ENCODE measurements around the gene SUV39H1. TPM values are rescaled to one million over a fixed set of nuclear protein-coding genes. Genes with fewer than 3 reads are reported as not detected.

SUV39H1 gene
- total RNA-seq, 1 experiment from 2014 or later = 16.5 TPM

- H3K4me1 Mint-ChIP-seq = no peaks in the 10 kb centered on the region
- CTCF ChIA-PET = no interaction called here
- no peak overlapping the region for H3K4me3 Mint-ChIP-seq
- POLR2A ChIA-PET = no interaction called here
- DNase-seq (ENCODE audit: low spot score) (no peak), ATAC-seq (no peak)
- H3K36me3 Mint-ChIP-seq = no peaks in the 10 kb centered on the region; the same call in 1 of the 2 replicates
- no peaks in the 10 kb centered on the region for H3K9me3 Mint-ChIP-seq
- TF ChIP-seq RORB (CRISPR knock-in tag; IDR thresholded peaks at IDR 0.05) (no peak), NR1H2 (CRISPR knock-in tag; IDR thresholded peaks at IDR 0.05) (no peak), GABPB1 (CRISPR knock-in tag; IDR thresholded peaks at IDR 0.05) (no peak)
- peaks cover 3% of the 10 kb centered on the region; the same call in 1 of the 2 replicates for H3K27me3 Mint-ChIP-seq (ENCODE audit: low read depth)
- H3K27ac Mint-ChIP-seq = no peak overlapping the region
Observed at GRCh38 chrX:48726596-48726995, 30.1 kb downstream of the SUV39H1 start.

GRCh38 chrX:48728653-48729052 lies 32.1 kb downstream of the SUV39H1 start:
- DNase-seq (ENCODE audit: low spot score) (no peak), ATAC-seq (no peak)
- 0 out of 2 replicates have a peak, but pooled peaks cover 1% of the 10 kb centered on the region for H3K27me3 Mint-ChIP-seq (ENCODE audit: low read depth)
- H3K36me3 Mint-ChIP-seq = no peaks in the 10 kb centered on the region; the same call in 1 of the 2 replicates
- ChIA-PET CTCF (interaction anchor here (0.6 kb wide), 1 partner anchor 80 kb away, joined by 3 read pairs; no protein-coding TSS in a partner anchor), POLR2A (no interaction called here)
- H3K27ac Mint-ChIP-seq = no peak overlapping the region
- no peak overlapping the region for H3K4me3 Mint-ChIP-seq
- H3K9me3 Mint-ChIP-seq = no peaks in the 10 kb centered on the region
- no peak for TF ChIP-seq SMAD3 (CRISPR knock-in tag; IDR thresholded peaks at IDR 0.05; ENCODE audit: borderline replicate concordance)
- TF ChIP-seq E2F4 (CRISPR knock-in tag; IDR thresholded peaks at IDR 0.05; ENCODE audit: borderline replicate concordance, low read depth) = no peak
- TF ChIP-seq USF1 (CRISPR knock-in tag; IDR thresholded peaks at IDR 0.05) = no peak
- TF ChIP-seq ZNF532 (CRISPR knock-in tag; IDR thresholded peaks at IDR 0.05; ENCODE audit: borderline replicate concordance) = no peak
- no peak for TF ChIP-seq ZNF317 (CRISPR knock-in tag; IDR thresholded peaks at IDR 0.05; ENCODE audit: borderline replicate concordance, low read depth)
- TF ChIP-seq ZNF219 (CRISPR knock-in tag; IDR thresholded peaks at IDR 0.05; ENCODE audit: borderline replicate concordance) = no peak
- TF ChIP-seq MLX (CRISPR knock-in tag; IDR thresholded peaks at IDR 0.05) = no peak
- no peak for TF ChIP-seq GTF2I (CRISPR knock-in tag; conservative IDR thresholded peaks at IDR 0.05)
- no peak for TF ChIP-seq EMX1 (CRISPR knock-in tag; IDR thresholded peaks at IDR 0.05)
- TF ChIP-seq FOXP4 (CRISPR knock-in tag; IDR thresholded peaks at IDR 0.05) = no peak
- no peak for TF ChIP-seq GRHL2 (CRISPR knock-in tag; IDR thresholded peaks at IDR 0.05; ENCODE audit: insufficient replicate concordance, severe bottlenecking)
- no peaks in the 10 kb centered on the region for H3K4me1 Mint-ChIP-seq

Data from WTC11 (cell line).